Activated T-cell treated with anti-CD3 and anti-CD28 coated beads for 1 hour (primary cell): ENCODE results near the gene EDN3.

Experiments used
- DNase-seq: peaks from one replicate; pipeline ENCODE4 v3.0.0-alpha.2; 2020; ENCODE audit warnings: low read depth

The EDN3 gene

DNA sequence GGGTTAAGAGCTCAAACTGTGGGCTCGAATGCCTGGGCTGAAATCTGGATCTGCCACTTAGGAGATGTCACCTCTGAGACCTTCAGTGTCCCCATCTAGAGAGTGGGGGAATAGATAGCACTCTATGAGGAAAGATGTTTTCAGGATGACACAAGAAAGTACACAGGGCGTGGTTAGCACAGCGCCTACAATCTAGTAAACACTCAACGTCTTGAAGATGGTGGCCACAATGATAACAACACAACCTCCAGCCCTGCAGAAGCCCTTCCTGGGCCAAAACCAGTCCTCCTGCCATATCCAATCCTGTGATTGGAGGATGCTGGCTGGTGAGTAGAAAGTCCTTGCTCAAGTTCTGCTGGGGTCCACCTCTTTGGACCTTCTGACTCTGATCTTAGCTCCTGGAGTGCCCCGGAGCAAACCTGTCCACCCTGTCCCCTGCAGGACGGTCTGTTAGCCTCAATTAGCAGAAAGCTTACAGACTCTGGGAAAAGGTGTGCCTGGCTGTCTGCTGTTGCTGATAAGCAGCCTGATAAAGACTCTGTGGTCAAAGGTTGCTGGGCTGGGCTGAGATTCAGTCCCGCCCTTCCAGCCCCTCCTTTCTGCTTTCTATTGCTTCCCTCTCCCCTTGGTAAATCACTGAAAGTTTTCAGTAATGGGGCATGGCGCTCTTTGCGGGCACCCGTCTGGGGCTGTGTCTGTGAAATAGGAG is 8.2 kb downstream of the EDN3 start:
- no peak for DNase-seq

GRCh38 chr20:59309218-59309617 is 8.8 kb downstream of the EDN3 start:
- DNase-seq, result no peak

GRCh38 chr20:59314997-59315396 is 14.6 kb downstream of the EDN3 start:
- DNase-seq, result no peak

DNA sequence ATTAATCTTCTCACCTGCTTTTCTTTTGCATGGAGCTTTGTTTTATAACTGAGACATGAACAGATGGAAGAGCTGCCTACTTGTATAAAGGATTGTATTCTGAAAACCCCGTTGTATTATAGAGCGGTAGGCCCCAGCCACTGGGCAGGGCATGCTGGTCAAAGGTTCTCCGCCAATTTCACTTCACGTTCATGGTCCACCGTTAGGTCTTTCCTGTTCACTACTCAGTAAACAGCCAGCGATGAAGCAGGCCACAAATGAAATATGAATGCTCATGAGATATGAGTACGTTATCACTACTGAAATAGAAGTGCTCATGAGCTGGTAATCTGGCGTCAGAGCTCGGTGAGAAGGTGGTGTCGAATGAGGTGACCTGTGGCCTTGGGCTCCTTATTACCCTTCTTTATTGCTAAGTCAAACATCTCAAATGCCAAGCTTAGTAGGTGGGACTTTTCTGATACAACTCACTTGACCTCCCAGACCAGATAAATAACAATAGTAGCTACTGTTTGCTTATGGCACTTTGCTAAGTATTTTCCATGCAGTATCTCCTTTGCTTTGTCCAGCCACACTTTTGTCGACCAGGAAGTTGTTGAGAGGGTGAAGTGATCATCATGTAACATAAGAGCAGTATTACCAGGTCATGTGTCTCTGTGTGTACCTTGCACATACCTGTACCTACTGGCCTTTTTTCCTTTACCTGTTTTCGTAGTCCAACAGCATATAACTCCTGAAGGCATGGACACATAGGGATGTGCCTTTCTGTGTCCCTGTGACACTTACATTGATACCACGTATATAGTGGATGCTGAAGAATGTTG is 16.7 kb downstream of the EDN3 start:
- DNase-seq, result no peak

DNA sequence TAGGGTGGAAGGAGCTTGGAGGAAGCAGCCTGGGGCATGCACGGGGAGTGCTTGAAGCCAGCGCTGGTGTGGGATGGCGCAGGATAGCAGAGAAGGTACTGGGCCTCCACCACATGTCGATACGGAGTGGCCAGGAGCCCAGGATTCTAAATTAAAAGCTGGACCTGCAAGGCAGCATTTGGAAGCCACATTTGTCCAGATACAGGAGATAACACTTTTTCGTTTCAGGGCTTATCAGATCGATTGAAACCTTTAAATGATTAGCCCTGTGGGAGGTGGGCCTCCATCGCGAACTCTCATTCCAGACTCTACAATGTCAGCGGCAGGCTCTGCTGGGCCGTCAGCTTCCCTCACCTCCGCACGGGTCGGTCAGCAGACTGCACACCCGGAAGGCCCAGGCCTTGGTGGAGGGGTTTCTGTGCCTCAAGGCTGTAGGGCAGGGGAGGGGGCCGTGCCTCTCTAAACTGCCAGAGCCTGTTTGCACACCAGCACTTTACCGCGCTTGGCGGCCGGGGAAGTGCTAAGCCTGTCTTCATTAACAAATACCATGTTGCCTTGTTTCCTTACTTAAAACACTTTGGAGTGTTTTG is 17.9 kb downstream of the EDN3 start:
- no peak for DNase-seq

DNA sequence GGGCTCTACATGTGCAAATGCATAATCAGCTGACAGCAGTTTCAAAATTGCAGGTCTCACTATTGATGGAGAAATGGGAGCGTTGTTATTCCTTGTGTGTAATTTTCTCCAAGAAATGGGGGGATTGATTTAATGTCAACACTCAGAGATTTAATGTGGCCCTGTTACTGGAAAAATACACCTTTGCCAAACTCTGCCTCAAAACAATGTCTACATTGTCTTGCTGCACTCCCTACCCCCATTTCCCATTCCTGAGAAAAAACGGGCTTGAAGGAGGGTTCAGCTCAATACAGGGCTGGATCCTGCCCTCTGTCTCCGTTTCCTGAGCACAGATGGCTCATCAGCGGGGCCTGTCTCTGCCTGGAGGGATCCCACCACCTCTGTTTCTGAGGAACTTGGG is 18.4 kb downstream of the EDN3 start:
- DNase-seq, result no peak

DNA sequence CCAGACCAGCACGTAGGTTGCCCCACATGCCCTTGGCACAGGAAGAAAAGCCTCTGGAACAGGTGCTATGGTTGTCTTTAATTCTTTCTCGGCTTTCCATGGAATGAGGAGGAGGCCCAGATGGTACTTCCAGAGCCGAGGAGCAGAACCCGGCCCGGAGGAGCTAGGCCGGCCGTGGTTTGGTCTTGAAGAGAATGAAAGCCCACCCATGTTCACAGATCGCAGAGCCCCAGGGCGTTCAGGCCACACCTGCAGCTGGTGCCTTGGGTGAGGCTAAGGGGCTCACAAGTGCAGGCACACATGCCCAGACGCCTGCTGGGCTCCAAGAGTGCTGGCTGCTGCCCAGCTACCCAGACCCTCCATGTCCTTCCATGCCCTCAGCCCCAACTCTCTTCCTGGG is 20.0 kb downstream of the EDN3 start:
- no peak for DNase-seq

DNA sequence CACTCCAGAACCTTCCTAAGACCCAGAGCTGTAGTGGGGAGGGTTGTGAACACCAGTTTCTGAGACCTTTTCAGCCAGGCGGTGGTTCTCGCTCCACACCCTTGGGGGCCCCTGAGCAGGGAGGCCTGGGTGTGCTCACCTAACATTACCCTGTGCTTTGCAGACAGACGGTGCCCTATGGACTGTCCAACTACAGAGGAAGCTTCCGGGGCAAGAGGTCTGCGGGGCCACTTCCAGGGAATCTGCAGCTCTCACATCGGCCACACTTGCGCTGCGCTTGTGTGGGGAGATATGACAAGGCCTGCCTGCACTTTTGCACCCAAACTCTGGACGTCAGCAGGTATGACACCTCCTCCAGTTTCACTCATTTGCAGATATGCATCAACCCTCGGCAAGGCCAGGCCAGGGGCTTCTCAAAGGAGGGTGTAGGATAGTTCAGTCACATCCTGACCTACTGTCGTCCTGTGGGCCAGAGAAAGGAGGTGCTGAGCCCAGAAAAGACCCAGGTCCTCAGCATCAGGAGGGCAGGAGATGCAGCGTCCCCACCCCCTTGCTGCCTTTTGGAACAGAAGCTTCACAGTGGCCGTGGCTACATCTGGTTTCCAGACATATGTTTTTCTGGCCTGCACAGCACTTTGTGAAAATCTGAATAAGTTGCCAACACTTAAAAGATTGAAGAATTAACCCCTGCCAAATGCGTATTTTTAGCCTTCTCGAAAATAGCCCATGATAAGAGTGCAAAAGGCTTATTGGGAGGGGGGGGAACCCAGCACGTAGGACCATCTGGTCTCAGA is 20.6 kb downstream of the EDN3 start:
- no peak for DNase-seq

DNA sequence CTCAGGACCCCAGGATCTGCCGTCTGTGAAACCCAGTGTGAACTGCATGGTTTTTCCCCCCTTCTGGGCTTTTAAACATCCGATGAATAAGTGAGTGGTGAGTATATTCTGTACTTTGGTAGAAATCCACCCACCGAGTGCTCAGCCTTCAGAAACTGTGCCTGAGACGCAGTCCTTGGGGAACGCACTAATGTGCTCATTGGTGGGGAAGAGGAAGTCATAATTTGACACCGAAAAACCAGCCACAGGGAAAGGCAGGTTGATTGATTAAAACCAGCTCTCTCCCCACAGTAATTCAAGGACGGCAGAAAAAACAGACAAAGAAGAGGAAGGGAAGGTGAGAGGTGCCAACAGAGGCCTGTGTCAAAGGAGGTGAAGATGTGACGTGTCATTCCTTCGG is 21.7 kb downstream of the EDN3 start:
- no peak for DNase-seq

DNA sequence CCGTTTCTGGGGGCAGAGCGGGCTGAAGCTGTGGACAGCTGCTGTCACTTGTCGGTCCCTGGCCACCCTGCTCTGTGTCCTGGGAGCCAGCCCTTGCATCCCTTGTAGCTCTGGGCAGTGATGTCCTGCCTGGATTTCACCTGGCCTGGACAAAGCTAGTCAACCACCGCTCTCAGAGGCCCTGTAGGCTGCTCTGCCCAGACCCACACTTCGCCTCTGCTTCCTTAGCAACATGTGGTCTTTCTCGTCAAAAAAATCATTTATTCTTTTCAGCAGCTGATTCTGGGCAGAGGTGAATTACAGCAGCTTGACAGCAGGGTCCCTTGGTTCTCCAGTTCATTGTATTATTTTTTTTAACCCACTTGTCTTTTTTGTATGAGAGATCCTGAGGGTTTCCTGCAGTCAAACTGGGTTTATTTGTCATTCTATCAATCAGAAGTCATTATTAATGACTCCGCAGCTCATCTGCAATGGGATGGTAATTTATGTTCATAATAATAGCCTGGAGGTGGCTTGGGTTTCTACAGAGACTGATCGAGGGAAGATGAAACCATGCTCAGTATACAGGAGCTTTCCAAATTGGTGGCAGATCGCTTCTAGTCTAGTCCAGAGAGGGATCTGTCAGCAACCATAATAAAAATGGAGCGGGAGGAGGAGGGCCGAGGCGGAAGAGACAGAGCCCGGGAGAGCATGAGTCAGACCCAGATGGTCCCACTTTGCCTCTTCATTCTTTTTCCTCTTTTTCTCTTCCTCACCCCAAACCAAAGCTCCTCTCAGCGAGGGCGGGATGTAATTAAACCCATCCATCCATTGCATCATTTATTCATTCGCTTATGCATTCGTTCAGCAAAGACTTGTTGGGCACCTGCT is 22.4 kb downstream of the EDN3 start:
- DNase-seq, result no peak

GRCh38 chr20:59323731-59324130 is 23.3 kb downstream of the EDN3 start:
- DNase-seq, result no peak

DNA sequence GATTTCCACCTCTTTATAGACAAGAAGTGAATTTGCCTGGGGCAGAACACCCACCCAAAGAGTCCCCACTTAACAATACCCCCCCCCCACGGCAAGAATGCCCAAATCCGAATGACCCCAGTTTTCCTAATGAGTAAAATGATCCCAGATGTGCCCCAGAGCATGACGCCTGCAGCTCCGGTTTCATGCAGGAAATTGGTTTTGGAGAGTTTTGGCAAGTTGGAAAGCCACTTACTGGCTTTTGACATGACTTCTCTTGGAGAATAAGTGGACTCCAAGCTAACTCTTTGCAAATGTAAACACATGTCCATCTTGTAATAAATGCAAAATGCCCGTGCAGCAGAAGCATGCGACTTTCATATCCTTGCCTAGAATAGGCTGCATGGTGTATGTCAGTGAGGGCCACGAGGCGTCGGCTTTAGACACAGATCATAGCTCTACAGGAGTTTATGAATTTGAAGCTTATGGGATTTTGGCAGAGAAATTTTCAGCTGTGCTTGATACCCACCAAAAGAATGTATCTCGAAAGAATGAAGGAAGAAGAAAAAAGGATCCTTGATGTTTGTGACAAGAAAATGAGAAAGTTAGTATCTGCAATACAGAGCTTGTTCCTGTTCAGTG is 24.2 kb downstream of the EDN3 start:
- DNase-seq, result no peak

- no peak for DNase-seq
Observed at GRCh38 chr20:59325142-59325523, 24.7 kb downstream of the EDN3 start.

GRCh38 chr20:59326188-59326587 is 25.8 kb downstream of the EDN3 start:
- no peak for DNase-seq

DNA sequence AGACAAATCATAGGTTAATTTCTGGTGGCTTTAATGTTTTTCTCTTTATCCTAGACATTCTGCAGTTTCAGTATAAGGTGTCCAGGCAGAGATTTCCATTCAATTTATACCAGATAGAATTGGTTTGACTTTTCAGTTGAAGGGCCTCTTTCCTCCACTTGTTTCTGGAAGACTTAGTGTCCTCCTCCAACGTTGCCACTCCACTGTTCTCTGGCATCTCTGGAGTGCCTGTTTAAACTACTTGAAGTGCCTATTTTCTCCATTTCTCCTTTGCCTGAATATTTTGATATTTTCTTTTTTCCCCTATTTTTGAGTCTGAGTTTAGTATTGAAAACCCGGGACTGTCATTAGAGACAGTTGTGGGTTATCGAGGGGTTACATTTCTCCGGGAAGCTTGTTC is 27.7 kb downstream of the EDN3 start:
- DNase-seq, result no peak

DNA sequence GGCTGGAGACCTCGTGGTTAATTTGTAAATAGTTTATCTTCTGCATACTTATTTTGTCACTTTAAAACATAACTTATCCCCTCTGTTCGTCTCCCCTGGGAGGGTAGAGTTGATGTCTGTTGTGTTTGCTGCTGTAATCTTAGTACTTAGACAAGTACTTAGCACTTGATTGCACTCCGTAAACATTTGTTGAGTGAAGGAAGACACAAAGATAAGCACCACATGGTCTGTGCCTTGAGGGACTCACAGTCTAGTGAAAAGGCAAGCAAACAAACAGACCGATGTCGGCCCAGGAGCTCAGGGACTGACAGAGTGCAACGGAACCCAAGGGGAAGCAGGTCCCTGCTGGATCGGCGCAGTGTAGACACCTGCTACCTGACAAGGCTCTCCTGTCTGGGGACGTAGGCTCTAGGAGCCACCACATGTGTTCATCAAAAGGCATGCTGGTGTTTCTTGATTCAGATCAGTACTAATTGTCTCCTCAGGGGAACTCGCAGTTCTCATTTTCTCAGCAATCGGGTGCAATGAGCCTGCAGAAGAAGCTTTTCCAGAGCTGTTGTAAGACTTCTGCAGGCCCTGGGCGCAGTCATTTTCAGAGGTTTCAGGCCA is 31.4 kb downstream of the EDN3 start:
- DNase-seq, result no peak

DNA sequence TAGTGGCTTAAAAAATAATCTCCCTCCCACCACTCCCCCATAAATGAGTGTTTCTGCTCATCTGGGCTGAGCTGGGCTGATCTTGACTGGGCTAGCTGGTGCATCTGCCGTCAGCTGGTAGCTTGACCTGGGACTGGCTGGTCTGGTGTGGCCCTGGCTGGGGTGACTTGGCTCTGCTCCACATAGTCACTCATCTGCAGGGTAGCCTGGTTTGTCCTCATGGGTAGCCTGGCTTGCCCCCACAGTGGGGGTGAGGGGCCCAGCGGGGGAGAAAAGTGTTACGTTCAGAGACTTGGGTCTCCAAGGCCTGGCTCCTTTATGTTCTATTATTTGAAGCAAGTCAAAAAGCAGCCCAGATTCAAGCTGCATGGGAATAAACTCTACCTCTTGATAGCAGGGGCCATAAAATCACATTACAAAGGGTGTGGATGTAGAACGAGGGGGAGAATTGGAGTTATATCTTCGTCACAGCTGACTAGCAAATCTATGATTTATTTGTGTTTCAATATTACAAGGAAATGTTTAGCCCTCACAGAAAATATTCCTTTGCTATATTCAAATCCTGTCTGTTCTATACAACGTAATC is 32.9 kb downstream of the EDN3 start:
- no peak for DNase-seq

- no peak for DNase-seq
Observed at GRCh38 chr20:59333951-59334350, 33.5 kb downstream of the EDN3 start.

- no peak for DNase-seq
Observed at GRCh38 chr20:59334651-59335300, 34.4 kb downstream of the EDN3 start.

- no peak for DNase-seq
Observed at GRCh38 chr20:59335377-59335776, 35.0 kb downstream of the EDN3 start.
